Kidney glomerular epithelial cell (primary cell): Measurements from ENCODE around the gene PUM2.
"Not testable (repeated sequence)": the region's sequence is repeated elsewhere in the genome, so short reads cannot be mapped to it uniquely, and the experiment has no call there.

Experiments
- DNase-seq: peaks from one replicate; lab custom pipeline; 2025; lab: John Stamatoyannopoulos, UW

PUM2 gene

DNA sequence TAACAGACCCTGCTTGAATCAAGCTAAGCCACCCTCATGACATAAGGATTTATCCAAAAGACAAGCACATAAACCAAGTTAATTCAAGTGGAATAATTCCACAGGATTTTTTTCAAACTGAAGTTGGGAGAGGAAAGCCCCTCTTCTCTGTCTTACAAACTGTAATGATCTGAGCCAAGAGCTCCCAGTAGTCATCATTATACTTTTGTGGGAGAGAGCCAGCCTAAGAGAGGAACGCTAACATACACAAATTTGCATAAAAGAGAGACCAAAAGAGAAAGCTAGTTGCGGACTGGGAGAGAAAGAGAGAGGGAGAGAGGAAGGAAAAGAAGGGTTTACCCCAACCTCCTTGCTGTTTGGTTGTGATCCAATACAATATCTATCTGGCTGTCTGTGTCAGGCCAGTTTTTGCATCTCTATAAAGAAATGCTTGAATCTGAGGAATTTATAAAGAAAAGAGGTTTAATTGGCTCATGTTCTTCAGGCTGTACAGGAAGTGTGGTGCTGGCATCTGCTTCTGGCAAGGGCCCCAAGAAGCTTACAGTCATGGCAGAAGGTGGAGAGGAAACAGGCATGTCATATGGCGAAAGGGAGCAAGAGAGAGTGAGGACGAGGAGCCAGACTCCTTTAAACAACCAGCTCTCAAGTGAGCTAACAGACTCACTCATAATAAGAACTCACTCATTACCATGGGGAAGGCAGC, 20.8 kb upstream of the PUM2 start:
- no peak for DNase-seq

DNA sequence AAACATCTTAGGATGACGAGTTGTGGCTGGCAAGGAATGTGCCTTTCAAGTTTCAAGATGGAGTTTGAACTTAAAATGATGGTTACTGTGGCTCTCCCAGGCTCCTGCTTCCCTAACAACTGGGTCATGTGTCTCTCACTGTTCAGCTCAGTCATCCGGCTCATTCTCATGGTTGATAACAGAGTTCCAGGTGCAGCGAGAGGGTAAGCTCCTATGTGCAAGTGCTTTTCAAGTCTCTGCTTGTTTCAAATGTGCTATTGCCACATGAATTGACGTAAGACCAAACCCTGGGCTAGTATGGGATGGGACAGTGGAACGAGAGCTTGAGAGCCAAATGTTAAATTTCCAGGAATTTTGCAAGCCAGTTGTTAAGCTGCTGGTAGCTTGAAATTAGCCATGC, 19.5 kb upstream of the PUM2 start:
- no peak for DNase-seq

DNA sequence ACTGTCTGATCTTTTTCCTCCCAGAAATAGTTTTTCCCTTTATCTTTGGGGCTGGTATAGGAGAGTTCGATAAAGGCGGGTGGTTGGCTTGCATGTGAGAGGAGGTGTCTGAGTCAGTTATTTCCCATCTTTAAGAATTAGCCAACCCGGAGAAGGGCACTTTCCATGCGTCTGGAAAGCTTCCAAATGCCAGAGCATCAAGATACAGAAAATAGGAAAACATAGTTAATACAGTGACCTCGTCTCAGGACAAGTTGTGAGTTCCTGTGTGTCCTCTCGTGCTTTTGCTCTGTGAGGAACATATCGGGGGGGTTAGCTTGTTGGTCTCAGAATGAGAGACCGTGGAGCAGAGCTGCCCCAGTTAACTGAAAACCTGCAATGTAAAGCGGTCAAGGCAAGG, 18.7 kb upstream of the PUM2 start:
- no peak for DNase-seq

DNA sequence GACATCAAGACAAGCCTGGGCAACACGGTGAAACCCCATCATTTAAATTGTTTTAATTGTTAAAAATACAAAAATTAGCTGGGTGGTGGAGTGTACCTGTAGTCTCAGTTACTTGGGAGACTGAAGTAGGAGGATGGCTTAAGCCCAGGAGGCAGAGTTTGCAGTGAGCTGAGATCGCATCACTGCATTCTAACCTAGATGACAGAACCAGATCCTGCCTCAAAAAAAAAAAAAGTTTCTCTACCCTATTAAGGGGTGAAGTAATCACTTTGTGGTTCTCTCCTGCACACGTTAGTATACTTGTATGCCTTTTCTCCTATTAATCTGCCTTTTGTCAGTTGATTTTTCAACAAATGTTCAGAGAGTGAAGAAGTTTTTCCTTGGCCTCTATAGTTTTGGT, 18.1 kb upstream of the PUM2 start:
- DNase-seq, result no peak

DNA sequence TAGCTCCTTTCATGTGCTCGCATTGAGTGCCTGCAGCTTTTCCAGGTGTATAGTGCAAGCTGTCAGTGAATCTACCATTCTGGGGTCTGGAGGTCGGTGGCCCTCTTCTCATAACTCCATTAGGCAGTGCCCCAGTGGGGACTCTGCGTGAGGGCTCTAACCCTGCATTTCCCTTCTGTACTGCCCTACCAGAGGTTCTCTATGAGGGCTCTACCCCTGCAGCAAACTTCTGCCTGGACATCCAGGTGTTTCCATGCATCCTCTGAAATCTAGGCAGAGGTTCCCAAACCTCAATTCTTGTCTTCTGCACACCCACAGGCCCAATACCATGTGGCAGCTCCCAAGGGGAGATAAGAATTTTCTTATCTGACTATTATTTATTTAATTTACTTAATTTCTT, 17.3 kb upstream of the PUM2 start:
- DNase-seq, result not testable (repeated sequence)

DNA sequence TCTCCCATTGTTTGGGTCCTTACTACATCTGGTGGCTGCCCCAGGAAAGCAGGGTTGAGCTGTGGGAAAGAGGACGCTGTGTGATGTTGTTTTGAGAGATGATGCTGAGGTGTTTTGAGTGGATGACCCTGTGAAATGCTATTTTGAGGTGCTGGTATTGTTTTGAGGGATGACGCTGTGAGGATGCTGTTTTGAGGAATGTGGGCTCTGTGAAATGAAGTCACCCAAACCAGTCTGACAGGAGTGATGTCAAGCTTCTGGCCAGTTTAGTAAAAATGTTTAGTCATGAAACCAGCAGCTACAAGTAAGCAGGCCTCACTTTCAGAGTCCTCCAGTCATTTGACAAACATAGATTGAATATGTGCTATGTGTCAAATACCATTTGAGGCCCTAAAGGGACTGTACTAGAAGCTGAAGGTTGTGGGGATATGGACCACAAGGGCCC, 16.1 kb upstream of the PUM2 start:
- no peak for DNase-seq

DNA sequence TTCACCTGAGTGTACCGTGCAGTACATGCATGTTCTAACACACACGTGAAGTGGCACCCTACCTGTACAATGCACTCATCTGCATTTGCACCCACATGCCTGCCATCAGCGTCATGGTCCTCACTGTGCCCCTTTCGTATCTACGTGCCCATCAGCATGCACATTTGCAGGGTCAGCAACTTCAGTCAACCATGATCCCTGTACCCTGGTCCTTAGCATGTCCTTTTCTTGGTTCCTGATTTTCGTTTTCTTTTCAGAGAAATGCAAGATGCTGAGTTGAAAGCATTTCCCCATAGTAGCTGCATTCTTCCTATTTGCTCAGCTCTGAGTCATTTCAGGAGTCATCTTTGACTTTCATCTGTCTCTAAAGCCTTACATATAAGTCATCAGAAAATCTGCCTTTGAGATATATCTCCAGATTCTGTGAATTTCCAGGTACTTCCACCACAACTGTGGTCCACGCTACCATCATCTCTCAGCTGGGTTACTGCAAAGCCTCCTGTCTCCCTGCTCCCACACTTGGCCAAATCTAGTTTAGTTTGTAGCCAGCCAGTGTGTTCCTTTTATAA, 14.7 kb upstream of the PUM2 start:
- DNase-seq, result peak; percentile 10

DNA sequence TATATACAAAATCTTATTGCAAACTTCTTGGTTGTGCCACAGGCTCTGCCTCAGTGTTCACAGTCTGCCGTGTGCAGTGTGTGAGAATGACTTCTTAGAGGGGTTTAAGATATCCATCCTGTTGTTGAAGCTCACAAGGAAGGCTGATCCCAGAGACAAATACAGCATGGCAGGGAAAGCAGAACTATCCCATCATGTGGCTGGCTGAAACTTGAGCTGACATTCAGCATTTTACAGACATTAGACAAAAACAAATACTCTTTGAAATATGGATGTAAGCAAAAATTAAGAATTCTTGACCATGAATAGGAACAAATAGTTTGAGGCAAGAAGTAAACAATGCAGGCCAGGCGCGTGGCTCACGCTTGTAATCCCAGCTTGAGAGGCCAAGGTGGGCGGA, 12.9 kb upstream of the PUM2 start:
- DNase-seq, result no peak

DNA sequence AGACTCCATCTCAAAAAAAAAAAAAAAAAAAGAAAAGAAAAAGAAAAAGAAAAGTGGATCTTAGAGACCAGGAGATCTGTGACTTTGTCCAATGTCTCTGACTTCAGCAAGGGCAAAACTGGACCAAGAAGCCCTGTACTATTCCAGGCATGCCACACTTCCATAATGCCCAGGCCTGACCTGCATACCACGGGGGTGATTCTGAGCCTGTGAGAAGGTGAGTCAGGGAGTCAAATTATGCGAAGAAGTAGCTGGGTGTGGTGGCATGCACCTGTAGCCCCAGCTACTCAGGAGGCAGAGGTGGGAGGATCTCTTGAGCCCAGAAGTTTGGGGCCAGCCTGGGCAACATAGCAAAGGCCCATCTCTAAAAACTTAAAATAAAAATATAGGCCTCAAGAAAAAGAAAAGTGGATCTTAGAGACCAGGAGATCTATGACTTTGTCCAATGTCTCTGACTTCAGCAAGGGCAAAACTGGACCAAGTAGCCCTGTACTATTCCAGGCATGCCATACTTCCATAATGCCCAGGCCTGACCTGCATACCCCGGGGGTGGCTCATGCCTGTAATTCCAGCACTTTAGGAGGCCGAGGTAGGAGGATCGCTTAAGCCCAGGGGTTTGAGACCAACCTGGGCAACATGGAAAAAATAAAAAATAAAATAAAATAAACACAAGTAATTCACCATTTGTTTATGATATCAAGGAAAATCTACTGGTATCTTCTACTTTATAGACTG, 12.2 kb upstream of the PUM2 start:
- DNase-seq, result no peak

DNA sequence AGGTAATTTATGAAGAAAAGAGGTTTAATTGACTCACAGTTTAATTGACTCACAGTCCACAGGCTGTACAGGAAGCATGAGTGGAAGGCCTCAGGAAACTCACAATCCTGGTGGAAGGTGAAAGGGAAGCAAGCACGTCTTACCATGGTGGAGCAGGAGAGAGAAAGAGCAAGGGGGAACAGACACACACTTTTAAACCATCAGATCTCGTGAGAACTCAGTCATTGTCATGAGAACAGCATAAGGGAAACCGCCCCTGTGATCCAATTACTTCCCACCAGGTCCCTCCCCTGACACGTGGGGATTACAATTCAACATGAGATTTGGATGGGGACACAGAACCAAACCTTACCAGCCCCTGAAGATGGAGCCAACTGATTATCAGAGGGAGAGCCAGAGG, 11.2 kb upstream of the PUM2 start:
- no peak for DNase-seq

DNA sequence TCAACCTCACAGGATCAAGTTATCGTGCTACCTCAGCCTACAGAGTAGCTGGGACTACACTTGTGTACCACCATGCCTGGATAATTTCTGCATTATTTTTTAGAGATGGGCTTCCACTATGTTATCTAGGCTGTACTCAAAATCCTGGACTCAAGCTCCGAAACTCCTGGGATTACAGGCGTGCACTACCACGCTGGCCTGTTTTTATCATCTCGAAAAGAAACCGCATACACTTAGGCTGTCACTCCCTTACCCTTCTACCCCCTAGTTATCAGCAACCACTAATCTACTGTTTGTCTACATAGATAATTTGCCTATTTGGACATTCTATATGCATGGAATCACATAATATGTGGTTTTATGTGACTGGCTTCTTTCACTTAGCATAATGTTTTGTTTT, 8.5 kb upstream of the PUM2 start:
- DNase-seq, result no peak

DNA sequence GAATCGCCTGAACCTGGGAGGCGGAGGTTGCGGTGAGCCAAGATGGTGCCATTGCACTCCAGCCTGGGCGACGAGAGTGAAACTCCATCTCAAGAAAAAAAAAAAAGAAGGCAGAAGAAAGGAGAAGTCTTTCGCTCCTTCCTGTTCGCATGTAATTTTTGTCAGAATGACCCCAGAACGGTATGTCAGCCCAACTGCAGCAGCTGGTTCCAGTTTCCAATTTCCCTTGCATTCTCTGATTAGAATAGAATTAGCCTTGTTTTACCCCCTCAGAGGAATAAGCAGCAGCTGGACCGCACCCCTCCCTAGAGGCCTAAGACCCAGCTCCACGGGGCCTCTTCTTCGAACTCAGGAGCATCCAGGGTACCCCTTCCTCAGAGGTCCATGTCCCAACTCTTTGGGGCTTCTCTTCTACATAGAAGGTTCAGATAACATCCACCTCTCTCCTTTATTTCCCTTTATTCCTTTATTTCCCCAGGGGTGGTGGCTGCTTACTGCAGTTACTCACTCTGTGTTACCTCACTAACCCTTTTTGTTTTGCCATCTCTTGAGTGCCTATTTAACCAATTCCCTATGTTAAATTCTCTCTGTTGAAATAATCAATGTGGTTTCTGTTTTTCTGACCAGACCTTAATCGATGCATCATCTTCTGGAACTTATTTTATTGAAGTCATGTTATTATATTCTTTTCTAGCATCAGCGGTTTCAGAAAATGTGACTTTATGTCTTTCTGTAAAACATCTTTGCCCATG, 7.2 kb upstream of the PUM2 start:
- no peak for DNase-seq

DNA sequence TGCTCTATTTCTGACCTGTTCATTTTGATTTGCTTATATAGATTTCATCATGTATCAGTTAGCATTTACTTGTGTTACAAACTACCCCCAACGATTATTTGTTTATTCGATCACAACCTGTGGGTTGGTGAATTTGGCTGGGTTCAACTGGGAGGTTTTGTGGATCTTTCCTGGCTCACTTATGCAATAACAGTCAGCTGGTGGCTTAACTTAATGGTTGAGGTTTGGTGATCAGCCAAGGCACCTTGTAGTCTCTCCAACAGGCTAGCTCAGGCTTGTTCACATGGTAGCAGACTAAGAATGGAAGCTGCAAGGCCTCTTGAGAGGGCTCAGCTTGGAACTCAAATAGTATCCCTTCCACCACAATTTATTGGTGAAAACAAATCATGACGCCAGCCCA, 5.4 kb upstream of the PUM2 start:
- DNase-seq, result no peak

DNA sequence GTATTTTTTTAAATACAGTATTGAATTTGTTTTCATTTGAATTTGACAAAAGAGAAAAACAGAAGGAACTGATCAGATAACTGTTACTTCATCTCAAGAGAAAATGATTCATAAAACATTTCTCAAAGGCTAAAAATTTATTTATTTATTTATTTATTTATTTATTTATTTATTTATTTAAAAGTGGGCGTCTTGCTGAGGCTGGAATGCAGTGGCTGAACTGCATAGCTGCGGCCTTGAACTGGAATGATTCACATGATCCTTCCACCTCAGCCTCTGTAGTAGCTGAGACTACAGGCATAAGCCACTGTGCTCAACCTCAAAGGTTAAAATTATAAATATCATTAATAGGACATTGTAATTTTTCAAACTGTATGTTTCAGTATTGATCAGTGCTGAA, 4.5 kb upstream of the PUM2 start:
- DNase-seq, result no peak

DNA sequence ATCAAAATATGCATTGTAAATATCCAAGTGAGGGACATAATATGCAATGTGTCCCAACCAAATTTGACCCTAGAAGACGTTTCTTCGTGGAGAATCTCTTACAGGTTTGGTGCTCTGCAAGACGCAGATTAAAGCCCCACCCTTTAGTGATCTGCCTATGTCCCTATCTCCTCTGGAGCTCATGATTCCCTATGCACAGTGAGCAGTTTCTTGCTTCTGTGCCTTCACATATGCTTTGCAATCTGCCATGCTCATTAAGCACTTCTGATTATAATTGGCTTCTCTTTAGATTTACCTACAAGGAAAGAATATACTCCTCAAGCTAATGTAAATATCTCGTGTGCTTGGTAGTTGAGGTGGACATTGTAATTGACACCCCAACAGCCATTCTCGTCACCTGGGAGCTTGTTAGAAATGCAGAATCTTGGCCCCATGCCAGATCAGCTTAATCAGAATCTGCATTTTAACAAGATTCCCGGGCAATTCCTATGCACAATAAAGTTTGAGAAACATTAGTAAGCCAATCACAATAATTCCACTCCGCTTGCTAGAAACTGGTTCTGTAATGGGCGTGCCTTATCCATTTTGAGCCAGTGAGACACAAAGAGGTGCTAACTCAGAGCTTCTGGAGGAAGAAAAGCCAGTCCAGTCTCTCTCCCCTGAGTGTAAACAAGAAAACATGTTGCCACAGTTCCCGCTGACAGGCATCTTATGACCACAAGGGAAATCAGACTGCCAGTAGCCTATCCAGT, 2.8 kb upstream of the PUM2 start:
- no peak for DNase-seq

DNA sequence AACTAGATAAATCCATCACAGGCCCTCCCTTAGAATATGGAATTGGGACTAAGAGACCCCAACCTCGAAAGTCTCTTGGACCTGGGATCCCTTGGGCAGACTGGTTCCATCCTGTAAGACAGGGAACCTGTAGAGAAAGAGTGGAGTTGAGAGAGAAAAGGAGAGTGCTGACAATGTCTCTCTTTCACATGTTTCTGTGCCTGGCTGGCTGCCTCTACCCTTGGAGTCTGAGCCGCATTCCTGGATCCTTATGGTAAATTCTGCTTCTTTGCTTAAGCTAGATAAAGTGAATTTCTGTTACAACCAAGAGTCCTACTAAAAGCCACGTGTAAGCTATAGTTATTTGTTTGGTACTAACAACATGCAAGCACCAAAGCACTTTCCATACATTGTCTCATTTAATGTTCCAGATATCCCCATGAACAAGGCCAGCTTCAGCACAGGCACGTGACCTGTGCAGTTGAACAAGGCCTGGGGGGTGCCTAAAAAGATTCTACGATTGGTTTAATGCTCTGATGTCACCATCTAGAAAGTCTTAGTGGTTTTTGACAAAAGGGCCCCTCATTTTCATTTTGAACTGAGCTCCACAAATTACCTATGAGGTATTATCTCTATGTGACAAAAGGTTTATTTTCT, 2.1 kb upstream of the PUM2 start:
- no peak for DNase-seq

DNA sequence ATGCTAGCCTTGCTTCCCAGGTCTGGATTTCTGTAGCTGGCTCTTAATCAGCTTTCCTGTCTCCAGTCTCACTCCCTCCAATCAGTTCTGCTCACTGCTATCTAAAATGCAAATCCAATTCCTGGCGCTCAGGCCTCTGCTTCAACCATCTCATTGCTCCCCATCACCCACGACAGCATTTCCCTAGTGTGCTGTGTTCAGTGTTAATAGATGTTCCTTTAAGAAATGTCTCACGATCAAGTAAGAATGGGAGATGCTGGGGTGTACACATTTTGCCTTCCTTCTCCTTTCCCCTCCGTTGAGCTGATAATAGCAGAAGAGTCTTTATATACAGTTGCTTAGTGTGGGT, 1.6 kb upstream of the PUM2 start:
- no peak for DNase-seq

DNA sequence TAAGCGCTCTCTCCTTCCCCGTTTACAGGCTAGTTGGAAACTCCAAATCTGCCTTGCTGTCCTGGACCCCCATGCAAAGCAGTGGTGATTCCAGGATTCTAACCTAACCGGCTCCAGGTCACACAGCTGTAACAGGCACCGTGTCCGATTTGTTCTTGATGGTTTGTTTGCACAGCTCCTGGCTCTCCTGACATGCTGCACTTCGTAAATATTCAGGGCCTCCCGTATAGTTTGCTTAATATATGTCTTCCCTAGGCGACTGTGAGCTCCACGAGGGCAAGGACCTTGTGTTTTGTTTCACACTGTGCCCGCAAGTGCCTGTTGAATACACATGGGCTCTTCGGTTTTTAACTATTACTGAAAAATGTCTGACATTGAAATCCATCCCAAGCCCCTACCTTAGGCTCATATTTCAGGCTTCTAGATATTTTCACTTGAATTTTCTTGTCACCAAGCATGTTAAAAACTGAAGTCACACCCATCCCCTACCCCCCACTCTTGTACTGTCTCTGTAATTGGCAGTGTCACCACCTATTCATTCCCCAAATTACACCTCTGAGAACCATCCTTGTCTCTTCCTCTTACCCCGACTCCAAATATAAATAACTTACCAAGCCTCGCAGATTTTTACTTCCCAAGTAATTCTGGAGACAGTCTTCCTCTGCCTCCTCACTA, 1.0 kb upstream of the PUM2 start:
- no peak for DNase-seq

DNA sequence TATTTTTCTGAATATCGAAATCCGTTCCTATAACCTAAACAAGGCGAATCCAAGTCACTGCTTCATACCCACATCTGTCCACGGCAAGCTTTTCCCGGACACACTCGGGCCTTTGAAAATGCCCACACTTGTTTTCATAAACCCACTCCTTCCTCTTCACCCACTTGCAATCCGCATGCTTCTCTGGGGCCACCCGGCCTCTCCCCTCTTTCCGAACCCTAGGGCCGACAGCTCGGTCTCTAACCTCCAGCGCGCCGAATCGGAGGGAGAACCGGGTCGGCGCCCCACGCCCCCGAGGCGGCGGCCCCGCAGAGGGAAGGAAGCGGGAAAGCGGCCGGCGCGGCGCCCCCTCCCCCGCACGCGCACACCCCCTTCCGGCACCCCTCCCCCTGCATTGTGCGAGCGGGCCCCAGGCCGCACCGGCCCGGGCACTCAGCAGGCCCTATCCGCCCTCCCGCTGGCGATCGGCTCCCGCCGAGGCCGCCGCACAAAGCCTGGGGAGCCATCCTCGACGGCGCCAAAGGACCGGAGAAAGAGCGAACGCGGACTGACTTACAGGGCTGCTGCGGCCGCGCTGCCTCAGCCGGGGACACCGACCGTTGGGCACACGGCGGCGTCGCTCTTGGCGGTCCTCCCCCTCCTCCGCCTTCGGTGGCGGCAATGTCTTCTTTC, 467 bp downstream of the PUM2 start:
- DNase-seq, result peak; percentile 45

DNA sequence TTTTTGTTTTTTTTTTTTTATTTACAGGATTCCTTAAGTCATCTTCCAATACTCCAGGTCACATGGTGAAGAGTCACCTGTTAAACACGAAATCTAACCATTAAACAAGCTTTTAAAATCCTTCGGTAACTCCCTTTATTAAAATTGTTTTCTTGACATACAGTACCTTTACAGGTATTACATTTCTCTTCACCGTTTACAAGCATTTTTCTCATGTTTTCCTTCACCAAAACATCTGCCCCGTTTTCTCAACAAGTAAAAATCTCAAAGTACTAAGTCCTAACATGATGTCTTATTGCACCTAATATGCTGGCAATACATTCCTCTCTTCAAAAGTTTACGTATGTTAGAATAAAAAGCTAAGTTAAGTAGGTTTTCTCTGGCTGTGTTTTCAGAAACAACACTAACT, 1.1 kb downstream of the PUM2 start:
- DNase-seq, result no peak

DNA sequence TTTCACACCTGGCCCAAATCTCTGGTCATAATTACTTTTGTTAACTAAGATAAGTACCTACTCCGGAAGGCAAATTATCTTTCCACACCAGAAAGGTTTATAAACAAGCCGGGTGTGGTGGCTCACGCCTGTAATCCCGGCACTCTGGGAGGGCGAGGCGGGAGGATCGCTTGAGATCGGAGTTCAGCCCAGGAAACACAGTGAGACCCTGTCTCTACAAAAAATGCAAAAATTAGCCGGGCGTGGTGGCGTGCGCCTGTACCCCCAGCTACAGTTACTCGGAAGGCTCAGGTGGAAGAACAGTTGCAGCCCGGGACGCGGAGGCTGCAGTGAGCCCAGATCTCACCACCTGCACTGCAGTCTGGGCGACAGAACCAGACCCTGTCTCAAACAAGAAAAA, 2.1 kb downstream of the PUM2 start:
- DNase-seq, result no peak
